GM12878 (cell line): Measurements from ENCODE around the gene STK11. TPM values are rescaled to one million over a fixed set of nuclear protein-coding genes. Genes with fewer than 3 reads are reported as not detected.
A peak's percentile ranks its signal among the peaks of the same experiment; 100 is the strongest.

Experiments used
- BRCA1 ChIP-seq: IDR thresholded peaks from 2 replicates; pipeline ENCODE4 v1.6.1; 2011; ENCODE audit warnings: low read depth, low read length, improper control_type of control experiment
- CREM ChIP-seq: IDR thresholded peaks from 2 replicates; pipeline ENCODE4 v1.6.1; 2014; ENCODE audit warnings: antibody characterized with exemption, low read depth
- EP300 ChIP-seq, 2 experiments: fragments of 150-350 bp in 1 of 2; IDR thresholded peaks; 2 replicates each; pipeline ENCODE4 v1.6.1; 2011 to 2012; ENCODE audit warnings: low read depth in 2 of 2, low read length in 2 of 2, borderline replicate concordance in 1 of 2, improper control_type of control experiment in 1 of 2, inconsistent platforms in 1 of 2; ENCODE audit not compliant: control insufficient read depth in 1 of 2
- HSF1 ChIP-seq: fragments of 150-350 bp; IDR thresholded peaks from 2 replicates; pipeline ENCODE4 v1.6.1; 2014; ENCODE audit warnings: mild to moderate bottlenecking, low read depth, low read length
- MAX ChIP-seq: IDR thresholded peaks from 2 replicates; pipeline ENCODE4 v1.6.1; 2012; ENCODE audit warnings: low read depth, low read length, improper control_type of control experiment
- NR2C2 ChIP-seq: IDR thresholded peaks from 2 replicates; pipeline ENCODE4 v1.6.1; 2011; ENCODE audit warnings: borderline replicate concordance, low read depth; ENCODE audit not compliant: control insufficient read depth, insufficient read length
- PML ChIP-seq: IDR thresholded peaks from 2 replicates; pipeline ENCODE4 v1.6.1; 2012; ENCODE audit warnings: low read length, inconsistent platforms
- POLR2AphosphoS5 ChIP-seq: IDR thresholded peaks from 2 replicates; pipeline ENCODE4 v1.6.1; 2011; ENCODE audit warnings: mild to moderate bottlenecking, low read length, inconsistent platforms
- RAD51 ChIP-seq: fragments of 450-650 bp; IDR thresholded peaks from 2 replicates; pipeline ENCODE4 v1.6.1; 2016; ENCODE audit warnings: moderate library complexity, mild to moderate bottlenecking, inconsistent platforms
- RCOR1 ChIP-seq: conservative IDR thresholded peaks from 2 replicates; pipeline ENCODE4 v1.6.1; 2012; ENCODE audit warnings: low read depth, low read length, improper control_type of control experiment
- SIN3A ChIP-seq: IDR thresholded peaks from 2 replicates; pipeline ENCODE4 v1.6.1; 2012; ENCODE audit warnings: low read depth, low read length, improper control_type of control experiment
- SMAD1 ChIP-seq: fragments of 450-650 bp; IDR thresholded peaks from 2 replicates; pipeline ENCODE4 v1.6.1; 2018; ENCODE audit warnings: mild to moderate bottlenecking, low read depth; ENCODE audit not compliant: partially characterized antibody
- SUZ12 ChIP-seq: fragments of 200-600 bp; sonication (generic); IDR thresholded peaks from one replicate; pipeline ENCODE4 v1.6.1; 2018; ENCODE audit warnings: antibody characterized with exemption, mild to moderate bottlenecking; ENCODE audit not compliant: unreplicated experiment
- TCF12 ChIP-seq: IDR thresholded peaks from 2 replicates; pipeline ENCODE4 v1.6.1; 2011; ENCODE audit warnings: low read depth, mild to moderate bottlenecking, low read length
- ZNF207 ChIP-seq: fragments of 450-650 bp; IDR thresholded peaks from 2 replicates; pipeline ENCODE4 v1.6.1; 2014; ENCODE audit warnings: antibody characterized with exemption, mild to moderate bottlenecking, borderline replicate concordance
- ZNF24 ChIP-seq: fragments of 450-650 bp; IDR thresholded peaks from 2 replicates; pipeline ENCODE4 v1.6.1; 2017; ENCODE audit warnings: antibody characterized with exemption, mild to moderate bottlenecking
- polyA plus RNA-seq, 11 experiments: library from polyadenylated mRNA; depleted of rRNA in 4 of 11; unstranded in 6 of 11; stranded (reverse) in 5 of 11; fragments of >200 nt; fragmentation: Nextera tagmentation in 4 of 11; fragmentation: Illumina TruSeq in 1 of 11; extraction: Ambion mirVana in 4 of 11; extraction: Trizol in 1 of 11; gene quantifications; 1 replicate in 1 of 11; 2 replicates in 10 of 11; pipeline versions ENCODE4 v1.2.1 to v1.2.3, GENCODE V29; 2011 to 2016; ENCODE audit warnings: inconsistent platforms in 2 of 11, missing spikeins in 2 of 11, low read depth in 1 of 11
- total RNA-seq, 4 experiments: library from RNA; depleted of rRNA in 3 of 4; stranded (reverse); fragments of >200 nt in 3 of 4; fragmentation: Illumina TruSeq in 1 of 4; extraction: Trizol in 1 of 4; gene quantifications; 2 replicates each; pipeline versions ENCODE4 v1.2.1 to v1.2.3, GENCODE V29; 2013 to 2021

STK11 gene
- total and polyA plus RNA-seq, 10 of the 15 experiments (the other 5 are each of a cell fraction or from before 2014, with no cell fraction given), result 0.33 to 71.0 (median 23.8) TPM

- TF ChIP-seq ZNF24 (no peak), RAD51 (no peak), BRCA1 (no peak), MAX (no peak), SIN3A (no peak), TCF12 (no peak), EP300 (IDR thresholded peaks at IDR 0.05; ENCODE audit: borderline replicate concordance in 1 of 2, control insufficient read depth in 1 of 2, low read depth in 2 of 2, low read length in 2 of 2) (no peak), CREM (0 out of 2 replicates have a peak, but pooled peaks have one; percentile 7), ZNF207 (no peak), HSF1 (no peak), NR2C2 (no peak), RCOR1 (no peak), SMAD1 (no peak), POLR2AphosphoS5 (peak; percentile 91), PML (0 out of 2 replicates have a peak, but pooled peaks have one; percentile 56), SUZ12 (no peak)
These were observed 42.7 kb downstream of the STK11 start, which contains the start of gene MIDN (continued) for GRCh38 chr19:1248139-1248785.
